DMS53 treated with DMSO at 0.1 percent for 48 hours (cell line): ENCODE data around the gene IL1RAP.
"Not testable (repeated sequence)": the region's sequence is repeated elsewhere in the genome, so short reads cannot be mapped to it uniquely, and the experiment has no call there.

Source experiments
- DNase-seq: peaks from one replicate; lab custom pipeline; 2025; ENCODE audit not compliant: unreplicated experiment; lab: John Stamatoyannopoulos, UW

IL1RAP gene

DNA sequence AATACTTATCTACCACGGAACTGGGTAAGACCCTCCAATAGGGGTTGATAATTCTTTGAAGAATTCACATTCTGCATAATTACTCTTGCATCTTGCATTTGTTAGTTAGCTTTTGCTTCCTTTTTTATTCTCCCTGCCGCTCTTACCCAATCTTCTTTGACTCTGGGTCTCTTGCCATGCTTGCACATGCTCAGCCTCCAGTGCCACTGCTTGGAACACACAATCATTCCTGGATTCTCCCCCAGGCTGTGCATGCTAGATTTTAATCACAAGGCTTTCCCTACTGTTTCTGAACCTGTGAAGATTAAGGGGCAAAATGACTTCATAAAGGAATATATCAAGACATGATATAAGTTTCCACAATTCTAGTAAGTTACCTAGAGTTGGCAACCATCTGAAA is 133.1 kb downstream of the IL1RAP start:
- no peak for DNase-seq

DNA sequence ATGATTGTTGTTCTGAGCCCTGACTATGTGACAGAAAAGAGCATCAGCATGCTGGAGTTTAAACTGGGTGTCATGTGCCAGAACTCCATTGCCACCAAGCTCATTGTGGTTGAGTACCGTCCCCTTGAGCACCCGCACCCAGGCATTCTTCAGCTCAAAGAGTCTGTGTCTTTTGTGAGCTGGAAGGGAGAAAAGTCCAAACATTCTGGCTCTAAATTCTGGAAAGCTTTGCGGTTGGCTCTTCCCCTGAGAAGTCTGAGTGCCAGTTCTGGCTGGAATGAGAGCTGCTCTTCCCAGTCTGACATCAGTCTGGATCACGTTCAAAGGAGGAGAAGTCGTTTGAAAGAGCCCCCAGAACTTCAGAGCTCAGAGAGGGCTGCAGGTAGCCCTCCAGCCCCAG is 142.0 kb downstream of the IL1RAP start:
- DNase-seq: no peak

- no peak for DNase-seq
These were observed 144.2 kb downstream of the IL1RAP start for GRCh38 chr3:190658106-190658505.

GRCh38 chr3:190666821-190667220 is 152.9 kb downstream of the IL1RAP start:
- no peak for DNase-seq

GRCh38 chr3:190671658-190672057 is 157.8 kb downstream of the IL1RAP start:
- DNase-seq: no peak

- DNase-seq: no peak
These were observed 159.3 kb downstream of the IL1RAP start for GRCh38 chr3:190673148-190673547.

DNA sequence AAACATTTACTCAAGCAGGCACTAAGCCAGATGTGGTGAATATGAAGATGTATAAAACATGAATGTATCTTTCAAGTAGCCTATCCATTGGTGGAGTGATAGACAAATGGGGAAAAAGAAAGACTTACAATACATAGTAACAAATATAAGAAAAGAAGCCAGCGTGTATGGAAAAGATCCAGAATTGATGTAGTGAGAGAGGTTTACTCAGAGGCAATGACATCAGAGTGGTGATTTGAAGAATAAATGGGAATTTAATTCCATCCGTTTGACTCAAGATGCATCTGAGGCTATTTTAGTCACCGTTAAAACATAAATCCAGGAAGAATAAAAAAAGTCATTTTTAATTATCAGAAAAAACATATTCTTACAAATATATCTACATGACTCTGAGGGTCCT is 162.6 kb downstream of the IL1RAP start:
- DNase-seq: no peak

GRCh38 chr3:190677001-190677400 is 163.1 kb downstream of the IL1RAP start:
- no peak for DNase-seq

DNA sequence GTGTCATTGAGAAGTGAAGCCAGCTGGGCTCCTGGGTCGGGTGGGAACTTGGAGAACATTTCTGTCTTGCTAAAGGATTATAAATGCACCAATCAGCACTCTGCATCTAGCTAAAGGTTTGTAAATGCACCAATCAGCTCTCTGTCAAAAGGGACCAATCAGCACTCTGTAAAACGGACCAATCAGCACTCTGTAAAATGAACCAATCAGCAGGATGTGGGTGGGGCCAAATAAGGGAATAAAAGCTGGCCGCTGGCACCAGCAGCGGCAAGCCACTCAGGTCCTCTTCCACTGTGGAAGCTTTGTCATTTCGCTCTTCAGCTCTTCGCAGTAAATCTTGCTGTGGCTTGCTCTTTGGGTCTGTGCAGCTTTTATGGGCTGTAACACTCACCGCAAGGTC is 164.0 kb downstream of the IL1RAP start:
- DNase-seq: not testable (repeated sequence)

DNA sequence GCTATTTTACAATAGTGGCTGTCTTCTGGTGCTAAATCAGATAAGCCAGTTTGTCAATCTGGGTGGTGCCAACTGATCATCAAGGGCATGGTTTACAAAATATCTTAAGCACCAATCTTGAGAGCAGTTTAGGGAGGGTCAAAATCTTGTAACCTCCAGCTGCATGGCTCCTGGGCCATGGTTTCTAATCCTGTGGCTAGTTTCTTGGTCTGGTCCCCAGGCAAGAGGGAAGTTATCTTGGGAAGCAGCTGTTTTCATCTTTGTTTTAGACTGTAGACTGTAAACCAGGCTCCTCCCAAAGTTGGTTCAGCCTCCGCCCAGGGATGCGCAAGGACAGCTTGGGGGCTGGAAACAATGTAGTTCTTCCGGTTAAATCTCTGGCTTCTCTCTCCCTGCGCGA is 166.8 kb downstream of the IL1RAP start:
- no peak for DNase-seq

GRCh38 chr3:190684776-190685175 is 170.9 kb downstream of the IL1RAP start:
- DNase-seq: no peak

GRCh38 chr3:190686011-190686410 is 172.1 kb downstream of the IL1RAP start:
- DNase-seq: no peak

DNA sequence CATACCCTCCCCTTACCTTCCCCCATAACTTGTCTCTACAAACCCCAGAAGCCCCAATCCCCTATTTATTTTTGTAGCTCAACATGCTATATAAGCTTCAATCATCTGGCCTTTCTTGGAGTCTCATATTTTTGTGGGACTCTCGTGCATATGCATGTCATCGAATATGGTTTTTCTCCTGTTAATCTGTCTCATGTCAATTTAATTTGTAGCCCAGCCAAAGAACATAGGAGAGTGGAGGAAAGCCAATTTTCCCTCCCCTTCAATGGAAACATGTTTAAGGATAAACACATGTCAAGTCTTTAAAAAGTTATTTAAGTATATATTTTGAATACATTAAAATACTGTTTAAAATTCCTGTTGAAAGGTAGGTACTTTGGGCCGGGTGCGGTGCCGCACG is 176.4 kb downstream of the IL1RAP start:
- no peak for DNase-seq

- DNase-seq: no peak
These were observed 178.4 kb downstream of the IL1RAP start for GRCh38 chr3:190692256-190692655.

GRCh38 chr3:190694335-190695001 is 180.6 kb downstream of the IL1RAP start:
- DNase-seq: no peak

GRCh38 chr3:190695225-190695624 is 181.3 kb downstream of the IL1RAP start:
- no peak for DNase-seq

- DNase-seq: no peak
These were observed 182.1 kb downstream of the IL1RAP start for GRCh38 chr3:190695994-190696393.

GRCh38 chr3:190696777-190697501 is 183.1 kb downstream of the IL1RAP start:
- no peak for DNase-seq

DNA sequence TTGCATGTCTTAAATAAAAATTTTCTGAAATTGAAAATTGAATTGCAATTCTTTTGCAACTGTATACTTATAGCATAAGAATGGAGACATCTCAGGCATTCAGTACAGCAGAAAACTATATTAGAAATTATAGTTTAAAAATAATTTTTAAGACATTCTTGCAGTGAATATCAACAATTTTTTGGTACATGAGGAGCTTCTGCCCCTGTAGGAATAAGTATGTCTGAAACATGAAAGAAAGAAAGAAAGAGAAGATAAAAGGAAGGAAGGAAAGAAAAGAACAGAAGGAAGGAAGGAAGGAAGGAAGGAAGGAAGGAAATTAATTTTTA is 183.6 kb downstream of the IL1RAP start:
- no peak for DNase-seq

- DNase-seq: no peak
These were observed 184.0 kb downstream of the IL1RAP start for GRCh38 chr3:190697901-190698300.

GRCh38 chr3:190699776-190700175 is 185.9 kb downstream of the IL1RAP start:
- DNase-seq: no peak

DNA sequence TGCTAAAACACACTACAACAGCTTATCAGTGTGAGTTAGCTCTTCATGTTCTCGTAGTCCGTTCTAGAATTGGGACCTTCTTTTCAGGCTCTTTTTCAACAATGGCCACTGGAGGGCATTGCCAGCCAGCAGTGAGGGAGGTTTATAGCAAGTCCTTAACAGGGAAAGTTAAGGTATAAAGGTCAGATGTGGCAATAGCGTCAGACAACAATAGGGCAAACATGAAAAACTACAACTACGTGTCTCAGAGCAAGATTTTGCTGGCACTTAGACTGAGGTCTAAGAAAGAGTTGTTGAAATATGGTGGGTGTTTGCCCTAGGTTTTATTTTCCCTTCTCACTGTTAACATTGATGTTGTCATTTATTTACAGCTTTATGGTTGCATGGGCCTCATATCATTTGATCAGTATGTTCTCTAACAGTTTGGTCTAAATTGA is 187.2 kb downstream of the IL1RAP start:
- peak; percentile 57 for DNase-seq

GRCh38 chr3:190706582-190706981 is 192.7 kb downstream of the IL1RAP start:
- DNase-seq: no peak
